ENCODE results near the gene MAPKBP1. TPM values are rescaled to one million over a fixed set of nuclear protein-coding genes. Genes with fewer than 3 reads are reported as not detected.
A peak's percentile ranks its signal among the peaks of the same experiment; 100 is the strongest.

Gene MAPKBP1
- total RNA-seq, 1 experiment from 2014 or later = 16.2 TPM

- Mint-ChIP-seq H3K9me3 (ENCODE audit: unreplicated experiment) (no peaks in the 10 kb centered on the region), H3K4me3 (ENCODE audit: unreplicated experiment) (no peak overlapping the region), H3K4me1 (ENCODE audit: low read depth, unreplicated experiment) (no peaks in the 10 kb centered on the region), H3K27ac (ENCODE audit: unreplicated experiment) (no peak overlapping the region), H3K27me3 (ENCODE audit: insufficient read depth, unreplicated experiment) (no peaks in the 10 kb centered on the region), H3K36me3 (ENCODE audit: insufficient read depth, unreplicated experiment) (no peaks in the 10 kb centered on the region)
- Histone ChIP-seq H3K27me3 (replicated peaks; ENCODE audit: control insufficient read depth, insufficient read depth, low read length) (no peaks in the 10 kb centered on the region), H3K4me3 (ENCODE audit: low read depth, low read length) (no peak overlapping the region), H3K36me3 (ENCODE audit: control insufficient read depth, insufficient read depth, low read length) (no peaks in the 10 kb centered on the region), H3K9me3 (no peaks in the 10 kb centered on the region), H3K4me1 (no peaks in the 10 kb centered on the region)
- intact Hi-C loops (cut with micrococcal nuclease; ENCODE audit: unreplicated experiment) = no loop called here
- no peak for TF ChIP-seq CTCF (IDR thresholded peaks at IDR 0.05; ENCODE audit: insufficient read depth in 1 of 2, low read depth in 1 of 2, low read length in 1 of 2, severe bottlenecking in 1 of 2, unreplicated experiment in 1 of 2)
- POLR2A ChIA-PET = no interaction called here
- DNase-seq = no peak
- BruUV-seq (replicated peaks) = no TSS peak
- CTCF ChIA-PET = no interaction called here
These were observed 61.8 kb downstream of the MAPKBP1 start for GRCh38 chr15:41836073-41836472.

GRCh38 chr15:41836713-41837454 lies 62.6 kb downstream of the MAPKBP1 start:
- intact Hi-C loops (cut with micrococcal nuclease; ENCODE audit: unreplicated experiment) = no loop called here
- H3K27ac Mint-ChIP-seq (ENCODE audit: unreplicated experiment) = no peak overlapping the region
- no peaks in the 10 kb centered on the region for H3K36me3 ChIP-seq (ENCODE audit: control insufficient read depth, insufficient read depth, low read length)
- CTCF ChIA-PET = no interaction called here
- no peaks in the 10 kb centered on the region for H3K27me3 ChIP-seq (replicated peaks; ENCODE audit: control insufficient read depth, insufficient read depth, low read length)
- H3K4me1 Mint-ChIP-seq (ENCODE audit: low read depth, unreplicated experiment) = no peaks in the 10 kb centered on the region
- no TSS peak for BruUV-seq (replicated peaks)
- H3K4me3 Mint-ChIP-seq (ENCODE audit: unreplicated experiment) = no peak overlapping the region
- DNase-seq = no peak
- no peaks in the 10 kb centered on the region for H3K9me3 Mint-ChIP-seq (ENCODE audit: unreplicated experiment)
- POLR2A ChIA-PET = no interaction called here
- H3K36me3 Mint-ChIP-seq (ENCODE audit: insufficient read depth, unreplicated experiment) = no peaks in the 10 kb centered on the region
- H3K4me3 ChIP-seq (ENCODE audit: low read depth, low read length) = no peak overlapping the region
- H3K9me3 ChIP-seq = no peaks in the 10 kb centered on the region
- TF ChIP-seq CTCF (IDR thresholded peaks at IDR 0.05; ENCODE audit: insufficient read depth in 1 of 2, low read depth in 1 of 2, low read length in 1 of 2, severe bottlenecking in 1 of 2, unreplicated experiment in 1 of 2) = no peak
- H3K4me1 ChIP-seq = no peaks in the 10 kb centered on the region
- no peaks in the 10 kb centered on the region for H3K27me3 Mint-ChIP-seq (ENCODE audit: insufficient read depth, unreplicated experiment)

DNA sequence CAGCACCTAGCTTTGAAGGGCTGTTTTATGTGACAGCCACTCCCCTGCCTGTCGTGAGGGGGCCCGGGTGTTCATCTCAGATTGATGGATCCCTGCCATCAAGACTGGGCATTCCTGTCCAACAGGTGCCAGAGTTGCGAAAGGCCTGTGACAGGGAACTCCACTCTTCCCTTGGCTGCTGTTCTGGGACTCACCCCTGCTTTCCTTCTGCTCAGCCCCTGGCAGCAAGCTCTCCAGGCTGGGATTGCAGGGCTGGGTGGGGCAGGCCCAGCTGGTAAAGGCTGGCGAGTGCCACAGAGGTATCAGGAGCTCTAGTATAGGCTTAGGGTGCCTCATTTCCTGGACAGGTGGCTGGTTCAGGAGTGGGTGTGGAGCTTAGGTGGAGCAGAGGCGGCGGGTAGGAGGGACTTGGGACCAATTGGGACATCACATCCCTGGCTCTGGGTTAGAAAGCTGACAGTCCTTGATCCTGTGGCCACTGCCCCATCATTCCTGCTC lies 64.2 kb downstream of the MAPKBP1 start, which contains the start of gene PLA2G4B:
TSS of gene PLA2G4B (plus strand) at position 448 of the 498 bp plus-strand sequence. CDS start 67 bp downstream, outside the sequence.
- no peak within 1 kb of the TSS for H3K4me3 Mint-ChIP-seq (ENCODE audit: unreplicated experiment)
- H3K9me3 Mint-ChIP-seq (ENCODE audit: unreplicated experiment) = no peaks in the 10 kb centered on the region
- POLR2A ChIA-PET = interaction anchor here (0.6 kb wide), 1 partner anchor 1277 kb away, joined by 3 read pairs; no protein-coding TSS in a partner anchor
- H3K4me1 Mint-ChIP-seq (ENCODE audit: low read depth, unreplicated experiment) = no peaks in the 10 kb centered on the region
- Histone ChIP-seq H3K4me3 (ENCODE audit: low read depth, low read length) (no peak within 1 kb of the TSS), H3K9me3 (no peaks in the 10 kb centered on the region), H3K27me3 (replicated peaks; ENCODE audit: control insufficient read depth, insufficient read depth, low read length) (no peaks in the 10 kb centered on the region), H3K4me1 (no peaks in the 10 kb centered on the region), H3K36me3 (ENCODE audit: control insufficient read depth, insufficient read depth, low read length) (no peaks in the 10 kb centered on the region)
- H3K27me3 Mint-ChIP-seq (ENCODE audit: insufficient read depth, unreplicated experiment) = no peaks in the 10 kb centered on the region
- no TSS peak for BruUV-seq (replicated peaks)
- H3K27ac Mint-ChIP-seq (ENCODE audit: unreplicated experiment) = no peak within 1 kb of the TSS
- intact Hi-C loops (cut with micrococcal nuclease; ENCODE audit: unreplicated experiment) = no loop called here
- H3K36me3 Mint-ChIP-seq (ENCODE audit: insufficient read depth, unreplicated experiment) = no peaks in the 10 kb centered on the region
- DNase-seq = peak; percentile 62 to 64
- CTCF ChIA-PET = interaction anchor here (0.8 kb wide), 1 partner anchor 66 kb away, joined by 4 read pairs; no protein-coding TSS in a partner anchor
- no peak for TF ChIP-seq CTCF (IDR thresholded peaks at IDR 0.05; ENCODE audit: insufficient read depth in 1 of 2, low read depth in 1 of 2, low read length in 1 of 2, severe bottlenecking in 1 of 2, unreplicated experiment in 1 of 2)
